Spleen (tissue), 11 donors: ENCODE measurements around the gene EPHA6. TPM values are rescaled to one million over a fixed set of nuclear protein-coding genes. Genes with fewer than 3 reads are reported as not detected.

Experiments used
- DNase-seq: peaks from one replicate; pipeline ENCODE4 v3.0.0-alpha.2; 2020
- H3K27ac ChIP-seq, 8 donors: fragments of 200-600 bp; sonication (generic) in 7 of 8; 1 replicate in 4 of 8; 2 replicates in 4 of 8; pipeline versions ENCODE4 v1.5.0 to v1.8.0; 2016 to 2021; ENCODE audit warnings: inconsistent platforms in 4 of 8, mild to moderate bottlenecking in 4 of 8, moderate library complexity in 1 of 8
- H3K27me3 ChIP-seq, 7 donors: fragments of 200-600 bp; sonication (generic) in 6 of 7; replicated peaks in 1 of 7; 1 replicate in 4 of 7; 2 replicates in 3 of 7; pipeline versions ENCODE4 v1.5.0 to v1.8.0; 2016 to 2021; ENCODE audit warnings: inconsistent platforms in 3 of 7, mild to moderate bottlenecking in 1 of 7
- H3K36me3 ChIP-seq, 6 donors: fragments of 200-600 bp; sonication (generic) in 5 of 6; 1 replicate in 4 of 6; 2 replicates in 2 of 6; pipeline versions ENCODE4 v1.5.0 to v1.8.0; 2016 to 2021; ENCODE audit warnings: inconsistent platforms in 2 of 6
- H3K4me1 ChIP-seq, 6 donors: fragments of 200-600 bp; sonication (generic) in 5 of 6; 1 replicate in 3 of 6; 2 replicates in 3 of 6; pipeline versions ENCODE4 v1.5.0 to v1.8.0; 2016 to 2021; ENCODE audit warnings: inconsistent platforms in 3 of 6
- H3K4me3 ChIP-seq, 8 donors: fragments of 200-600 bp; sonication (generic) in 7 of 8; 1 replicate in 4 of 8; 2 replicates in 4 of 8; pipeline versions ENCODE4 v1.5.0 to v1.8.0; 2016 to 2021; ENCODE audit warnings: inconsistent platforms in 4 of 8, mild to moderate bottlenecking in 4 of 8, moderate library complexity in 2 of 8
- H3K9me3 ChIP-seq, 8 donors: fragments of 200-600 bp; sonication (generic) in 7 of 8; 1 replicate in 4 of 8; 2 replicates in 4 of 8; pipeline versions ENCODE4 v1.5.0 to v1.8.0; 2016 to 2021; ENCODE audit warnings: inconsistent platforms in 4 of 8
- CTCF ChIP-seq, 11 experiments: fragments of 200-600 bp in 7 of 11; fragments of 450-650 bp in 4 of 11; sonication (generic) in 4 of 11; IDR thresholded peaks in 8 of 11; conservative IDR thresholded peaks in 3 of 11; 1 replicate in 7 of 11; 2 replicates in 4 of 11; pipeline versions ENCODE4 v1.4.0 to v1.8.0; 2016 to 2021; ENCODE audit warnings: antibody characterized with exemption in 11 of 11, inconsistent platforms in 4 of 11, mild to moderate bottlenecking in 1 of 11
- POLR2A ChIP-seq, 3 donors: fragments of 450-650 bp; IDR thresholded peaks; one replicate each; pipeline ENCODE4 v1.5.1; 2017; ENCODE audit warnings: antibody characterized with exemption in 3 of 3, mild to moderate bottlenecking in 1 of 3
- POLR2AphosphoS5 ChIP-seq, 3 donors: sonication (generic); formaldehyde crosslinking; IDR thresholded peaks; one replicate each; pipeline ENCODE4 v1.5.1; 2017; ENCODE audit warnings: antibody characterized with exemption in 3 of 3
- WGBS, 5 donors: extraction: QIAGEN DNeasy Blood & Tissue Kit in 3 of 5; methylation state at CpG; one replicate each; pipeline versions ENCODE4 v1.1.5 to v1.1.7; 2013 to 2018; 5-methylcytosine and 5-hydroxymethylcytosine counted together
- intact Hi-C: fragments of 100-400 bp; cut with DNase I; formaldehyde crosslinking; loops from one replicate; pipeline ENCODE4 v1.15.0; 2023; ENCODE audit warnings: low total_unique reads
- polyA plus RNA-seq, 3 donors: library from polyadenylated mRNA; stranded (reverse); fragments of 200-250 nt; gene quantifications; one replicate each; pipeline ENCODE4 v1.2.1, GENCODE V29; 2013
- total RNA-seq, 7 donors: library from RNA; depleted of rRNA in 3 of 7; stranded (reverse); fragments of >200 nt in 3 of 7; fragmentation: NEBNext Ultra II Directional in 4 of 7; extraction: Animal tissue kit (Norgen Biotek cat#: 25700) in 4 of 7; gene quantifications; one replicate each; pipeline versions ENCODE4 v1.1.0 to v1.2.1, GENCODE V29; 2016 to 2021
- donor health status: healthy with polysubstance abuse.
- donor health status: DM: no; HTN: no; CAD: no; lungs with moderate emphysema.
- donor health status: DM: no; HTN: no; CAD: no.
- donor health status: Bipolar disorder and iron deficiency.
- donor health status: healthy.
- donor health status: DM: no; HTN: no; CAD: no.
- donor health status: DM: yes; HTN: yes; CAD: no.

The EPHA6 gene
- total and polyA plus RNA-seq, 10 donors, result 0.44 TPM; not detected in 9

GRCh38 chr3:97793420-97794019 lies 979.1 kb downstream of the EPHA6 start:
- no peak overlapping the region for H3K27ac ChIP-seq

GRCh38 chr3:97795951-97796350 lies 981.6 kb downstream of the EPHA6 start:
- 88 to 94% (median 92%) methylated on average over 4 of the region's 4 CpGs for WGBS, 5 donors
- no peak overlapping the region for H3K4me3 ChIP-seq
- no peak for DNase-seq

More at GRCh38 chr3:97793420-97794019, 979.1 kb downstream of the EPHA6 start:
- no peaks in the 10 kb centered on the region for H3K9me3 ChIP-seq
- no peaks in the 10 kb centered on the region for H3K27me3 ChIP-seq
- intact Hi-C loops, result loop anchor here (2.0 kb wide), 1 partner anchor 231 kb away; no protein-coding TSS in a partner anchor
- H3K4me3 ChIP-seq, result no peak overlapping the region
- peaks cover 0 to 3% (median 0%) of the 10 kb centered on the region in 6 donors for H3K4me1 ChIP-seq
- TF ChIP-seq POLR2A (IDR thresholded peaks at IDR 0.05), result no peak
- TF ChIP-seq CTCF (IDR thresholded peaks at IDR 0.05 in 8 of 11, conservative IDR thresholded peaks at IDR 0.05 in 3 of 11), result peak in 10 of 11 experiments; percentile 45 to 88 (median 69)
- no peak for TF ChIP-seq POLR2AphosphoS5 (IDR thresholded peaks at IDR 0.05)
- peaks cover 0 to 18% (median 2%) of the 10 kb centered on the region in 6 donors for H3K36me3 ChIP-seq
- DNase-seq, result no peak

More at GRCh38 chr3:97795951-97796350, 981.6 kb downstream of the EPHA6 start:
- intact Hi-C loops, result no loop called here
- no peak overlapping the region for H3K27ac ChIP-seq
- TF ChIP-seq POLR2A (IDR thresholded peaks at IDR 0.05), result no peak
- no peak for TF ChIP-seq CTCF (IDR thresholded peaks at IDR 0.05 in 8 of 11, conservative IDR thresholded peaks at IDR 0.05 in 3 of 11)
- TF ChIP-seq POLR2AphosphoS5 (IDR thresholded peaks at IDR 0.05), result no peak
- H3K27me3 ChIP-seq, result no peaks in the 10 kb centered on the region
- H3K4me1 ChIP-seq, result peaks cover 0 to 3% (median 0%) of the 10 kb centered on the region in 6 donors
- H3K9me3 ChIP-seq, result no peaks in the 10 kb centered on the region
- peaks cover 0 to 17% (median 0%) of the 10 kb centered on the region in 6 donors for H3K36me3 ChIP-seq
